Measurements from ENCODE around the gene CDC45.

CDC45 gene

GRCh38 chr22:19506212-19506611 lies 26.5 kb downstream of the CDC45 start:
- no peak for TF ChIP-seq CTCF (IDR thresholded peaks at IDR 0.05; ENCODE audit: insufficient read depth, low read length, poor library complexity, severe bottlenecking)
- DNase-seq (ENCODE audit: extremely low read depth, insufficient read length), result no peak
- peaks cover 6% of the 10 kb centered on the region for H3K36me3 ChIP-seq (ENCODE audit: control insufficient read depth, insufficient read depth, low read length)
- H3K27me3 ChIP-seq (replicated peaks; ENCODE audit: control insufficient read depth, insufficient read depth, low read length), result no peaks in the 10 kb centered on the region
- H3K4me3 ChIP-seq (replicated peaks; ENCODE audit: low read depth, low read length), result no peak overlapping the region

- no peaks in the 10 kb centered on the region for H3K27me3 ChIP-seq (replicated peaks; ENCODE audit: control insufficient read depth, insufficient read depth, low read length)
- DNase-seq (ENCODE audit: extremely low read depth, insufficient read length), result no peak
- peaks cover 6% of the 10 kb centered on the region for H3K36me3 ChIP-seq (ENCODE audit: control insufficient read depth, insufficient read depth, low read length)
- H3K4me3 ChIP-seq (replicated peaks; ENCODE audit: low read depth, low read length), result no peak overlapping the region
- TF ChIP-seq CTCF (IDR thresholded peaks at IDR 0.05; ENCODE audit: insufficient read depth, low read length, poor library complexity, severe bottlenecking), result no peak
Measured at GRCh38 chr22:19507534-19507861, 27.8 kb downstream of the CDC45 start.

GRCh38 chr22:19508024-19508776 lies 28.5 kb downstream of the CDC45 start:
- Histone ChIP-seq H3K4me3 (replicated peaks; ENCODE audit: low read depth, low read length) (no peak overlapping the region), H3K27me3 (replicated peaks; ENCODE audit: control insufficient read depth, insufficient read depth, low read length) (no peaks in the 10 kb centered on the region), H3K36me3 (ENCODE audit: control insufficient read depth, insufficient read depth, low read length) (peaks cover 6% of the 10 kb centered on the region)
- no peak for DNase-seq (ENCODE audit: extremely low read depth, insufficient read length)
- no peak for TF ChIP-seq CTCF (IDR thresholded peaks at IDR 0.05; ENCODE audit: insufficient read depth, low read length, poor library complexity, severe bottlenecking)

GRCh38 chr22:19509191-19509590 lies 29.5 kb downstream of the CDC45 start:
- no peak for DNase-seq (ENCODE audit: extremely low read depth, insufficient read length)
- TF ChIP-seq CTCF (IDR thresholded peaks at IDR 0.05; ENCODE audit: insufficient read depth, low read length, poor library complexity, severe bottlenecking), result no peak
- H3K36me3 ChIP-seq (ENCODE audit: control insufficient read depth, insufficient read depth, low read length), result peaks cover 7% of the 10 kb centered on the region
- H3K4me3 ChIP-seq (replicated peaks; ENCODE audit: low read depth, low read length), result no peak overlapping the region
- no peaks in the 10 kb centered on the region for H3K27me3 ChIP-seq (replicated peaks; ENCODE audit: control insufficient read depth, insufficient read depth, low read length)

- peaks cover 8% of the 10 kb centered on the region for H3K36me3 ChIP-seq (ENCODE audit: control insufficient read depth, insufficient read depth, low read length)
- no peak for TF ChIP-seq CTCF (IDR thresholded peaks at IDR 0.05; ENCODE audit: insufficient read depth, low read length, poor library complexity, severe bottlenecking)
- no peak for DNase-seq (ENCODE audit: extremely low read depth, insufficient read length)
- no peaks in the 10 kb centered on the region for H3K27me3 ChIP-seq (replicated peaks; ENCODE audit: control insufficient read depth, insufficient read depth, low read length)
- H3K4me3 ChIP-seq (replicated peaks; ENCODE audit: low read depth, low read length), result no peak overlapping the region
Measured at GRCh38 chr22:19509923-19510322, 30.2 kb downstream of the CDC45 start.

GRCh38 chr22:19510919-19511341 lies 31.2 kb downstream of the CDC45 start:
- no peak for TF ChIP-seq CTCF (IDR thresholded peaks at IDR 0.05; ENCODE audit: insufficient read depth, low read length, poor library complexity, severe bottlenecking)
- Histone ChIP-seq H3K4me3 (replicated peaks; ENCODE audit: low read depth, low read length) (no peak overlapping the region), H3K36me3 (ENCODE audit: control insufficient read depth, insufficient read depth, low read length) (peaks cover 6% of the 10 kb centered on the region), H3K27me3 (replicated peaks; ENCODE audit: control insufficient read depth, insufficient read depth, low read length) (no peaks in the 10 kb centered on the region)
- DNase-seq (ENCODE audit: extremely low read depth, insufficient read length), result no peak

Data from GM06990 (cell line).